NCI-H774 (cell line): ENCODE data around the gene STN1.
"Not testable (repeated sequence)": the region's sequence is repeated elsewhere in the genome, so short reads cannot be mapped to it uniquely, and the experiment has no call there.

Experiments used
- DNase-seq: peaks from one replicate; lab custom pipeline; 2025; lab: John Stamatoyannopoulos, UW

STN1 gene

DNA sequence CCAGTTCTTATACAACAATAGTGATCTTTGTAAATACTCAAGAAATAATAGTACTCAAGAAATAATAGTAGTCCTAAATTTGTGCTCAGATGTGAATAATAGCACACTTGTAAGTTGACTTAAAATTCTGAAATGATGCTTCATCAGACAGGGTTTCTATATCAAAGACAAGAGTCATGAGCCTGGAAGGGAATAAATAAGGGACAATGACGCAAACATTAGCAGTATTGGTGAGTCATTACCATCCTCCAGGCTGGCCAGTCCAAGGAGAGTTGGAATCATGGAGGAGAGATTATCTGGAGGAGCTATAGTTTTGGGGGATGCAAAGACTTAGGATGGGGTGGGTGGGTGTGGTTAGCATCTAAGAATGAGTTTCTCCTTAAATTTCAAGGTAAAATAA, 56.5 kb downstream of the STN1 start:
- no peak for DNase-seq

DNA sequence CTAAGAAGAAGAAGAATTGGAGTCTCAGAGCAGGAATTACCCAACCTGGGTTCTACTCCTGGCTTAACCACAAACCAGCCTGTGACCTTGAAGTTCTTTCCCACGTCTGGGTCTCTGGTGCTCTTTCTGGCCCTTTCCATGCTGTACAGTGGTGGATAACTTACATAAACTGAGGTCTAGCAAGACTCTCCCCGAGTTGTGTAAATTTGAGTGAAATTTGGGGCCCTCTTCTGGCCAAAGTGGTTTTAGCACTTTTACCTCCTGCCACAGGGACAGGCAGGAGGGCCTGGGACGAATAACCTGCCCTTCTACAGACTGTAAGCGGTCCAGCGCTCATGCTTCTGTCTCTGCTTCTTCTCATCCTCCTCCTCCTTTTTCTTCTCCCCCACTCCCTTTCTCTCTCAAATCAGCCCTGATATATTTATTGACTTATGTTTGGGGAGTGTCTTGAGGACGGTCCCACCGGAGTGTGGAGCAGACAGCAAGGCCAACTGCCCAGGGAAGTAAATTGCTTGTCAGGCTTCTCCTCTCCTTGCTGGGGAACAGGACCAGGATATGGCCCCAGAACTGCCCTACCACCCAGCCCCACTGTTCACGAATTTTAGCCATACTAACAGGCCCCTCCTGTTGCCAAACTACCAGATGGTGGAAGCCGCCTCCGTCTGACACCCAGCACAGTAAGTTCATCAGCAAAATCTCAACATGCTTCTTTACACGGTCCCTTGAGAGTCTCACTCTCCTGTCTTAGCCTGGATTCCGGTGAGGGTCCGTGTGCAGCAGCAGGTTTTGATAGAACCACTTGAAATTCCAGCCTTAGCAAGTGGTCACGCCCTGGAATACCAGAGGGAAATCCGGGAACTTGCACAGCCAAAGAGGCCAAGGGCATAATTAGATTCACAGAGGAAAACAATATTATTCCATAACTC, 58.6 kb downstream of the STN1 start:
- peak; percentile 6 for DNase-seq

GRCh38 chr10:103858360-103858759, 59.6 kb downstream of the STN1 start:
- no peak for DNase-seq

GRCh38 chr10:103856797-103857170, 61.2 kb downstream of the STN1 start:
- no peak for DNase-seq

GRCh38 chr10:103855852-103856796, 61.9 kb downstream of the STN1 start:
- DNase-seq, result no peak

- DNase-seq, result no peak
These were observed 62.6 kb downstream of the STN1 start, which contains the start of gene SH3PXD2A for GRCh38 chr10:103855424-103855823. Gene SH3PXD2A, minus strand, starts transcription at chr10:103855576. Its CDS starts 310 bp downstream, at chr10:103855266.

- DNase-seq, result no peak
These were observed 63.1 kb downstream of the STN1 start for GRCh38 chr10:103854686-103855391.

DNA sequence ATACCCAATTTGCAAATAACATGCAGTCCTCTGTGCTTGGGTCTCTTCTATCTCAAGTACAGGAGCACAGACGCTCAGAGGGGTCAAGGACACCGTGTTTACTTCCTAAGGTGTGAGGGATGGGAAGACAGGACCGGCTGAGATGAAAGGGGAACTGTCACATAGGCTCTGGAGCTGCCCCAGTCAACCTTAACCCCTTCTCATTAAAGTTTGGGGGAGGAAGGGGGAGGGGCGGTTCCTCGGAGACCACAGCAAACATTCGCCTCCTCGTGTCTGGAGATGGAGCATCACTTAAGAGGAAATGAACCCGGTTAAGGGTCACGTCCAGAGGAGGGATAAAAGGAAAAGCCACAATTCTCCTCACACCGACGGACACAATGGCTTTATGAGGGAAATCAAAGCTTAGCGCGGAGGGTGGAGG, 63.7 kb downstream of the STN1 start:
- no peak for DNase-seq

DNA sequence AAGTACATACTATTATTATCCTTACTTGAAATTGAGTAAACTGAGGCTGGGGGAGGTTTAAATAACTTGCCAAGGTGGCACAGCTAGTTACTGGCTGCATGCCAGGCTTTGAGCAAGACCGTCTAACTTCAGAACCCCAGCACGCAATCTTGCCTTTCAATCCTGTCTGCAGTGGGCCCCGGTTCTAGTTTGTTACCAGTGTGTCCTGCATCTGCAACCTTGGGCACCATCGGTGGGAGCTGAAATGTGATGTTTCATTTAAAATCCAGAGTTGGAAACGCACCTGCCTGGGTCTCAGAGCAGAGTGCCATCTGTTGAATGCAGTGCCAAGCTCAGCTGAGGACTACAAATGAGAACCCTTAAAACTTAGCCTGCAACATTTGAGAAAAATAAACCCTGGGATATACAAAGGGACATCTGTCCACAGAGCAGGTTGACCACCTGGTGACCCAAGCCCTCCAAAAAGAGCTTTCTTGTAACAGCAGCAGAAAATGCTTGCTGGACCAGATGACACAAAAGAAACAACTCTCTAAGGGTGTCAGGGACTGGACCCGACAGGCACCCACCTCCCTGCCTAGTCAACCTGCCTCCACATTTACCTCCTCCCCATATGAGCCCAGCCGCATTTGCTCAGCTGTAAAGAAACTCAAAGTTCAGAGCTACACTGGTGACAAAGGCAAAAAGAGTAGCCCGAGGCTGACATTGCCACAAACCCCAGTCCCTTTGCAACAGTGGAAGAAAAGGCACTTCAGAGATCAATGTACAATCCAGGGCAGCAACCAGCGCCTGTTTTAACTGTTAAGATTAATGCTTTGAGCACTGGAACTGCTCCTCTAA, 64.3 kb downstream of the STN1 start:
- no peak for DNase-seq

DNA sequence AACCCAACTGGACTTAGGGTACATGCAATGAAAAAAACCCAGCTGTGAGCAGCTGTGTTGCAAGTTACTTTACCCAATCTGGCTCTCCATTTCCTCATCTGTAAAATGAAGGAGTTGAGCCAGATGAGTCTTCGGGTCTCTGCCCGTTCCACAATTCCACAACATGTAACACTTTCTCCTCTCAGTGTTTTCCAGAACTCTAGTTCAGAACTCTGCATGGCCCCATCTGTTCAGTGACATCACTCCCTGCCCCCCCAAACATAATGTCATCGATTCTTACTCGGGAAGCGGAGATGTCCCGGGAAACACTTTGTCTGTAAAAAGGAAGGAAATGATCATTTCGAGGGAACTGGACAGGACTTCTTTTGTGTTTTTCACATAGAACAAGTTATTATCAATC, 65.1 kb downstream of the STN1 start:
- DNase-seq, result no peak

DNA sequence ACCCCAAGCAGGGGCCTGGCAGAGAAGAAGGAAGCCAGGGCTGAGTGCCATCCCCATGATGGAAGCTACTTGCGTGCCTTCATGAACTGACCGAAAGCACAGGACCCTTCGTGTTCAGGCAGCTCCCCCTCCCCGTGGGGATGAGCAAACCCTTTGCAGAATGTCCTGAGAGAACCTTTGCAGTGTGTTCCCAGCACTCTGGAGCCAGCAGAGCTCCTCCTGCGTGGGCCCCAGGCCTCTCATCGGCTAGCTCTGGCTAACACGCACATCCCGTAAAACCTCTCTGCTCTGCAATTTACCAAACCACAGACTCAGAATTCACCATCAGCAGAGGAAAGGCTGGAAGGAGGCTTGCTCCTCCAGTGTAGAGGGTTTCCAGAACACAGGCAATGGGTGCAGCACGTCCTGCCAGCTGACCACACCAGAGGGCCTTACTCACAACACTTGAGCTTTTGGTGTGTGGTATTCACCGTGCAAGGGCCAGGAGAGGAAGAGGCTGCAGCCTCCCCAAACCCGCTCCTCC, 65.7 kb downstream of the STN1 start:
- no peak for DNase-seq

DNA sequence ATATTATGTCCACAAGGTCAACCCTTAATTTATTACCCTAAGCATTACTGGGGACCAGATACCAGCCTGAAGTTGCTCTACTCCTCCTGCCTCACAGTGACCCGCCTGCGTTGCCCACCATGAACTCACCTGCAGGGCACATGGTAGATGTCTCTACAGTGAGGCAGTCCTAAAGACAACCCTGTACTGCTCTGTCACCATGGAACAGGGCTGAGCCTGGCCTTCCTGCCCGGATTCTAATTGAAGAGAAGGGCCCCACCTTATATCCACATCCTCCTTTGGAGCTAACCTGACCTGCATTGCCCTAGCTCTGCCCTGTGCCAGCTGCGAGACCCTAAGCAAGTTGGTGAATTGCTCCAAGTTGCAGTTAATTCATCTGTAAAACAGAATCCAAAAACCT, 66.7 kb downstream of the STN1 start:
- no peak for DNase-seq

DNA sequence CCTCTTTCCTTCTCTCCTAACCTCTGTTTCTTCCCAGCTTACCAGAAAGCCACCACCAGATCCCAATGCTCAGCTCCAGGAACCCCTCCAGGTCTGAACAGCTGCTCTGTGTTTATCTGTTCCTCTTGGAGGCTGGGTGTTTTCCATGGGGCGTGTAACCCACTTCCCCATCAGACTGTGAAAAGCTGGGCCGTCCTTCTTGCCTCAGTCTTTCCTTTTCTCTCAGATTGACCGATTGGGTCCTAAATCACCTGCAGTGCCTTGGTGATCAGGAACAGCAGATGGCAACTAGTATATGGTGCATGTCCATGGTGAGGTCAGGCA, 67.5 kb downstream of the STN1 start:
- DNase-seq, result no peak

- DNase-seq, result no peak
These were observed 68.0 kb downstream of the STN1 start for GRCh38 chr10:103849880-103850571.

DNA sequence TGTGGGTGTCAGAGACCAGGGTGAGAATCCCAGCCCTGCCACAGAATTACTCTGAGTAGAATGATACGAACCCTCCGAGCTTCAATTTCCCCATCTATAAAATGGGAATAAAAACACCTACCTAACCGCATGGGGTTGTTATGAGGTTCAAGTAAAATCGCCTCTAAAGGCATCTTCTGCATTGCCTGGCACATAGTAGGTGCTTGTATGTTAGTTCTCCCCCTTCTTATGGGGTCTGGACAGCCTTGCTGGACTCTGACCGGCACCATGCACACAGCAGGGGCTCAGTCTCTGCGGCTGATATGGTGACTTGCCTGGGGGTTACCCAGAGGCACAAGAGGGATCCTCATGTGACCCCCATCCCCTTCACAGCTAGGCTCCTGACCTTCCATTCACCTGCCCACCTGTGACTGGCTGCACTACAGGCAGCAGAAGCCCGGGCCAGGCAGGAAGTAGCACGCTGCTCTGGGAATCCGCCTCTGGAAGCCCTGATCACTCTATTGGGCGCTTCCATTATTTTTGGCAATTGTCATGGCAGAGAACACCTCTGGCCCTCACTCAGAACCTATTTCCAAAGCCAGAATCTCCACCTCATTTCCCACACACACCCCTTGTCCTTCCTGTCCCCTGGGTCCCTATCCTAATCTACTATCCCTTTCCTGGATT, 68.6 kb downstream of the STN1 start:
- DNase-seq, result no peak

DNA sequence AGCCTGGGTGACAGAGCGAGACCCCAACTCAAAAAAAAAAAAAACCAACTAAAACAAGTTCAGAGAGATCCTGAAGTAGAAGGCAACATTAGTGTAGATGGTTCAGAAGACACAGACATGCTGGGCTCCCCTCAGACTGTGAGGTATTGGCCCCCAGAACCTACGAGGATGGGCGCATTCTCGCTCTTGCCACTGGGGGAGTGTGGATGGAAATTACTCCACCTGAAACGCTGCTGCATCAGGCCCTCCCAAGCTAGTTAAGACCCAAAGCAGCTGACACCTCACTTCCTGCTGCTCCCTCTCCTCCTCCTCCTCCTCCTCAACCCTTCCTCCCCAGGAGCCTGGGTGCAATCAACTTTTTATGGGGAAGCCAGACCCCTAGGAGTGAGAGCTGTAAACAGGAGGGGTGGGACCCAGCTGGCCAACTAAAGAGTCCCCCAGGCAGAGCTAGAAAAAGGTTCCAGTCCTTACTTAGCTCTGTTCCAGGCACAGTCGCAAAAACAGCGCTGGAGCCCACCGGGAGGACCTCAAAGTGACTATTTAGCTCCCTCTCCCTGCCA, 70.0 kb downstream of the STN1 start:
- DNase-seq, result no peak

DNA sequence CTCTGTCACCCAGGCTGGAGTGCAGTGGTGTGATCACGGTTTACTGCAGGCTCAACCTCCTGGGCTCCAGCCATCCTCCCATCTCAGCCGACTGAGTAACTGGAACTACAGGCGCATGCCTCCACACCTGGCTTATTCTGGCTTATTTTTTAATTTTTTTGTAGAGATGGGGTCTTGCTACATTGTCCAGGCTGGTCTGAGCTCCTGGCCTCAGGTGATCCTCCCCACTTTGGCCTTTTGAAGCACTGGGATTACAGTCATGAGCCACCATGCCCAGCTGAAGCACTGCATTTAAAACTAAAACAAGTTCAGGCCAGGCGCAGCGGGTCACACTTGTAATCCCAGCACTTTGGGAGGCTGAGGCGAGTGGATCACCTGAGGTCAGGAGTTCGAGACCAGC, 70.6 kb downstream of the STN1 start:
- no peak for DNase-seq

- DNase-seq, result no peak
These were observed 72.0 kb downstream of the STN1 start for GRCh38 chr10:103845972-103846371.

- DNase-seq, result not testable (repeated sequence)
These were observed 72.6 kb downstream of the STN1 start for GRCh38 chr10:103845346-103845745.
